Measurements from ENCODE around the gene MAPRE2. TPM values are rescaled to one million over a fixed set of nuclear protein-coding genes. Genes with fewer than 3 reads are reported as not detected.

Gene MAPRE2
- total RNA-seq, 1 donor from 2014 or later = 17.1 TPM

DNA sequence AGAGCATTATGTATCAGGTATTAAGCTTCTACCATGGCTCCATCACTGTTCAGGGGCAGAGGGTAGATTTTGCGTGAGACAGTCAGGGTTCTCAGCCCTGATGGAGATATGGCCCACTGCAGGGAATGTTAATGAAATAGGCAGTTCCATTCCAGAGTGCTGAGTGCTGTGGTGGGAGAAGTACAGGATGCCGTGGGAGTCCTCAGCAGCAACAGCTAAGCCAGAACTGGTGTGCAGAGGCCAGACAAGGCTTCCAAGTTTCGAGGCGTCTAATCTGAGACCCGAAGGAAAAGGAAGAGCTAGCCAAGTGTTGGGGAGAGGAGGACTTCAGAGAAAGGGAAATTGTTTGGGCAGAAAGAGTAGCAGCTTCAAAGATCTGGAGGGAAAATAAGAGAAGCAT, 30.2 kb upstream of the MAPRE2 start:
- H3K36me3 Mint-ChIP-seq = no peaks in the 10 kb centered on the region
- TF ChIP-seq, protein P1, sequence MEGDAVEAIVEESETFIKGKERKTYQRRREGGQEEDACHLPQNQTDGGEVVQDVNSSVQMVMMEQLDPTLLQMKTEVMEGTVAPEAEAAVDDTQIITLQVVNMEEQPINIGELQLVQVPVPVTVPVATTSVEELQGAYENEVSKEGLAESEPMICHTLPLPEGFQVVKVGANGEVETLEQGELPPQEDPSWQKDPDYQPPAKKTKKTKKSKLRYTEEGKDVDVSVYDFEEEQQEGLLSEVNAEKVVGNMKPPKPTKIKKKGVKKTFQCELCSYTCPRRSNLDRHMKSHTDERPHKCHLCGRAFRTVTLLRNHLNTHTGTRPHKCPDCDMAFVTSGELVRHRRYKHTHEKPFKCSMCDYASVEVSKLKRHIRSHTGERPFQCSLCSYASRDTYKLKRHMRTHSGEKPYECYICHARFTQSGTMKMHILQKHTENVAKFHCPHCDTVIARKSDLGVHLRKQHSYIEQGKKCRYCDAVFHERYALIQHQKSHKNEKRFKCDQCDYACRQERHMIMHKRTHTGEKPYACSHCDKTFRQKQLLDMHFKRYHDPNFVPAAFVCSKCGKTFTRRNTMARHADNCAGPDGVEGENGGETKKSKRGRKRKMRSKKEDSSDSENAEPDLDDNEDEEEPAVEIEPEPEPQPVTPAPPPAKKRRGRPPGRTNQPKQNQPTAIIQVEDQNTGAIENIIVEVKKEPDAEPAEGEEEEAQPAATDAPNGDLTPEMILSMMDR (IDR thresholded peaks at IDR 0.05; ENCODE audit: unreplicated experiment) = no peak
- H3K4me3 Mint-ChIP-seq = no peak overlapping the region
- DNase-seq (ENCODE audit: low spot score in 2 of 2, unreplicated experiment in 2 of 2) = no peak
- no peaks in the 10 kb centered on the region for H3K27me3 Mint-ChIP-seq (ENCODE audit: low read depth)
- H3K4me1 Mint-ChIP-seq = no peaks in the 10 kb centered on the region
- no peaks in the 10 kb centered on the region for H3K9me3 Mint-ChIP-seq
- H3K27ac Mint-ChIP-seq = no peak overlapping the region

GRCh38 chr18:35019933-35020332, 21.3 kb upstream of the MAPRE2 start:
- H3K4me1 Mint-ChIP-seq = peaks cover 13% of the 10 kb centered on the region
- H3K9me3 Mint-ChIP-seq = no peaks in the 10 kb centered on the region
- no peak overlapping the region for H3K4me3 Mint-ChIP-seq
- H3K27ac Mint-ChIP-seq = no peak overlapping the region
- TF ChIP-seq, protein P1 (IDR thresholded peaks at IDR 0.05; ENCODE audit: unreplicated experiment) = no peak
- H3K36me3 Mint-ChIP-seq = no peaks in the 10 kb centered on the region
- peaks cover 12% of the 10 kb centered on the region for H3K27me3 Mint-ChIP-seq (ENCODE audit: low read depth)
- no peak for DNase-seq (ENCODE audit: low spot score in 2 of 2, unreplicated experiment in 2 of 2)

DNA sequence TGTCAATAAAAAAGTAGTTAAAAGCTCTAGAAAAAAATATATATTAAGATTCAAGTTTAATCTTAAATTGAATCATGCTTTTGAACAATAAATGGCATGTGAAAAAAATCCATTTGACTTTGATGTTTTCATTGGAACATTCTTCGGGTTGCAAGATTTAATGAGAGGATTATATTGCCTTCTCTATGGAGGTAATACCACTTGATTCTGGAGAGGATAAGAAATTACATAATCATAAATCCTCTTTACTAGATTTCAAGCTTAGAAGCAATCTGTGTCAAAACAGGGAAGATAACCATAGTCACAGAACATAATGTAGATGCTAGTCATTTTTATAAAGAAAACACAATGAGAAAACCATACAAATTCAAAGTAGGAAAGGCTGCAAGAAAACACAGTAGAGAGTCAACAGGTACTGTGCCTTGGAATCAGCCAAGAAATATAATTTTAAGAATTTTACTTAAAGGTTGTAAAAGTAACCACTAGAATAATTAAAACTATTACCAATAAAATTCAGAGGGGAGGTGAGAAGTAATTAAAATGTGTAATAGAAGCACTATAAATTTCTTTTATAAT, 18.7 kb upstream of the MAPRE2 start:
- TF ChIP-seq, protein P1 (IDR thresholded peaks at IDR 0.05; ENCODE audit: unreplicated experiment) = no peak
- Mint-ChIP-seq H3K4me3 (no peak overlapping the region), H3K27ac (no peak overlapping the region), H3K9me3 (no peaks in the 10 kb centered on the region), H3K27me3 (ENCODE audit: low read depth) (peaks cover 13% of the 10 kb centered on the region), H3K36me3 (no peaks in the 10 kb centered on the region), H3K4me1 (peaks cover 22% of the 10 kb centered on the region)
- no peak for DNase-seq (ENCODE audit: low spot score in 2 of 2, unreplicated experiment in 2 of 2)

- H3K36me3 Mint-ChIP-seq = no peaks in the 10 kb centered on the region
- peaks cover 4% of the 10 kb centered on the region for H3K27me3 Mint-ChIP-seq (ENCODE audit: low read depth)
- no peaks in the 10 kb centered on the region for H3K9me3 Mint-ChIP-seq
- DNase-seq (ENCODE audit: low spot score in 2 of 2, unreplicated experiment in 2 of 2) = no peak
- TF ChIP-seq, protein P1 (IDR thresholded peaks at IDR 0.05; ENCODE audit: unreplicated experiment) = no peak
- no peak overlapping the region for H3K4me3 Mint-ChIP-seq
- no peak overlapping the region for H3K27ac Mint-ChIP-seq
- peaks cover 22% of the 10 kb centered on the region for H3K4me1 Mint-ChIP-seq
Measured at GRCh38 chr18:35024196-35024595, 17.0 kb upstream of the MAPRE2 start.

- TF ChIP-seq, protein P1 (IDR thresholded peaks at IDR 0.05; ENCODE audit: unreplicated experiment) = no peak
- H3K4me3 Mint-ChIP-seq = no peak overlapping the region
- no peaks in the 10 kb centered on the region for H3K9me3 Mint-ChIP-seq
- H3K36me3 Mint-ChIP-seq = no peaks in the 10 kb centered on the region
- DNase-seq (ENCODE audit: low spot score in 2 of 2, unreplicated experiment in 2 of 2) = no peak
- peaks cover 23% of the 10 kb centered on the region for H3K4me1 Mint-ChIP-seq
- H3K27ac Mint-ChIP-seq = no peak overlapping the region
- peaks cover 4% of the 10 kb centered on the region for H3K27me3 Mint-ChIP-seq (ENCODE audit: low read depth)
Measured at GRCh38 chr18:35024965-35025364, 16.2 kb upstream of the MAPRE2 start.
